OCI-LY7 (cell line): ENCODE results near the gene CTDSPL. TPM values are rescaled to one million over a fixed set of nuclear protein-coding genes. Genes with fewer than 3 reads are reported as not detected.

Experiments used
- BruUV-seq: library from RNA; stranded (reverse); fragments of 400-500 nt; replicated peaks from 2 replicates; lab custom pipeline; 2021; lab: Mats Ljungman, UMichigan
- CTCF ChIA-PET: fragments of 300-600 bp; sonication (Branson Sonifier 250); formaldehyde crosslinking; loops from one replicate; lab custom pipeline; 2022; ENCODE audit warnings: antibody characterized with exemption; ENCODE audit not compliant: unreplicated experiment; lab: Charles Lee
- POLR2A ChIA-PET: fragments of 300-600 bp; sonication (Branson Sonifier 250); formaldehyde crosslinking; loops from one replicate; lab custom pipeline; 2022; ENCODE audit warnings: antibody characterized with exemption; lab: Charles Lee
- DNase-seq: peaks from one replicate; pipeline ENCODE4 v3.0.0-alpha.2; 2015; ENCODE audit warnings: low spot score
- H2AFZ ChIP-seq: fragments of 200-600 bp; sonication (generic), shearing (Covaris generic); 2 replicates; pipeline ENCODE4 v1.6.1; 2014; ENCODE audit warnings: mild to moderate bottlenecking, antibody characterized with exemption, low read length, moderate library complexity
- H3K27ac ChIP-seq: fragments of 200-600 bp; sonication (generic); 2 replicates; pipeline ENCODE4 v1.5.1; 2014; ENCODE audit warnings: mixed run types, low read depth, mild to moderate bottlenecking, moderate library complexity, low read length, inconsistent platforms; ENCODE audit not compliant: poor library complexity, severe bottlenecking
- H3K36me3 ChIP-seq: fragments of 200-600 bp; sonication (generic); 2 replicates; pipeline ENCODE4 v1.6.1; 2014; ENCODE audit warnings: mild to moderate bottlenecking, antibody characterized with exemption, low read length, moderate library complexity, mixed read lengths; ENCODE audit not compliant: insufficient read depth
- H3K4me1 ChIP-seq: fragments of 200-600 bp; sonication (generic); 2 replicates; pipeline ENCODE4 v1.5.1; 2014; ENCODE audit warnings: mild to moderate bottlenecking, low read length; ENCODE audit not compliant: insufficient read depth, poor library complexity, severe bottlenecking
- H3K4me2 ChIP-seq: fragments of 200-600 bp; sonication (generic); 2 replicates; pipeline ENCODE4 v1.6.1; 2014; ENCODE audit warnings: mild to moderate bottlenecking, low read length
- H3K4me3 ChIP-seq: fragments of 200-600 bp; sonication (generic); 2 replicates; pipeline ENCODE4 v1.5.1; 2014; ENCODE audit warnings: mild to moderate bottlenecking, low read depth, low read length; ENCODE audit not compliant: poor library complexity, severe bottlenecking
- H3K79me2 ChIP-seq: fragments of 200-600 bp; sonication (generic); 2 replicates; pipeline ENCODE4 v1.6.1; 2016; ENCODE audit warnings: low read depth, mild to moderate bottlenecking, low read length, moderate library complexity, mixed read lengths; ENCODE audit not compliant: insufficient read depth
- H3K9me2 ChIP-seq: fragments of 200-600 bp; sonication (generic); 2 replicates; pipeline ENCODE4 v1.6.1; 2016; ENCODE audit warnings: mild to moderate bottlenecking, low read length, mixed read lengths; ENCODE audit not compliant: insufficient read depth
- H3K9me3 ChIP-seq: fragments of 200-600 bp; sonication (generic); 2 replicates; pipeline ENCODE4 v1.6.1; 2014; ENCODE audit warnings: mild to moderate bottlenecking, mixed run types, low read length, mixed read lengths
- H4K20me1 ChIP-seq: fragments of 200-600 bp; sonication (generic); 2 replicates; pipeline ENCODE4 v1.6.1; 2014; ENCODE audit warnings: mild to moderate bottlenecking, antibody characterized with exemption, low read length, moderate library complexity, mixed read lengths; ENCODE audit not compliant: insufficient read depth
- EZH2phosphoT487 ChIP-seq: fragments of 200-600 bp; sonication (generic); IDR thresholded peaks from 2 replicates; pipeline ENCODE4 v1.6.1; 2018; ENCODE audit warnings: low read depth, borderline replicate concordance, mild to moderate bottlenecking, mixed run types, antibody characterized with exemption, low read length, moderate library complexity, mixed read lengths
- intact Hi-C: fragments of 100-400 bp; cut with micrococcal nuclease; formaldehyde crosslinking; loops from one replicate; pipeline ENCODE4 v1.10.0; 2022; ENCODE audit not compliant: unreplicated experiment
- total RNA-seq, 2 experiments: library from RNA; depleted of rRNA in 1 of 2; stranded (reverse); fragments of >200 nt in 1 of 2; shearing (Covaris generic) in 1 of 2; gene quantifications; 2 replicates each; pipeline ENCODE4 v1.2.3, GENCODE V29; 2014 to 2022
- TF ChIP-seq, protein P1 (sequence below): fragments of 200-600 bp; sonication (generic); conservative IDR thresholded peaks from 2 replicates; pipeline ENCODE4 v1.5.1; 2014; ENCODE audit warnings: mild to moderate bottlenecking, antibody characterized with exemption, low read length, moderate library complexity, mixed read lengths

CTDSPL gene
- total RNA-seq, 2 experiments from 2014 or later = 0.38 TPM; not detected in 1

DNA sequence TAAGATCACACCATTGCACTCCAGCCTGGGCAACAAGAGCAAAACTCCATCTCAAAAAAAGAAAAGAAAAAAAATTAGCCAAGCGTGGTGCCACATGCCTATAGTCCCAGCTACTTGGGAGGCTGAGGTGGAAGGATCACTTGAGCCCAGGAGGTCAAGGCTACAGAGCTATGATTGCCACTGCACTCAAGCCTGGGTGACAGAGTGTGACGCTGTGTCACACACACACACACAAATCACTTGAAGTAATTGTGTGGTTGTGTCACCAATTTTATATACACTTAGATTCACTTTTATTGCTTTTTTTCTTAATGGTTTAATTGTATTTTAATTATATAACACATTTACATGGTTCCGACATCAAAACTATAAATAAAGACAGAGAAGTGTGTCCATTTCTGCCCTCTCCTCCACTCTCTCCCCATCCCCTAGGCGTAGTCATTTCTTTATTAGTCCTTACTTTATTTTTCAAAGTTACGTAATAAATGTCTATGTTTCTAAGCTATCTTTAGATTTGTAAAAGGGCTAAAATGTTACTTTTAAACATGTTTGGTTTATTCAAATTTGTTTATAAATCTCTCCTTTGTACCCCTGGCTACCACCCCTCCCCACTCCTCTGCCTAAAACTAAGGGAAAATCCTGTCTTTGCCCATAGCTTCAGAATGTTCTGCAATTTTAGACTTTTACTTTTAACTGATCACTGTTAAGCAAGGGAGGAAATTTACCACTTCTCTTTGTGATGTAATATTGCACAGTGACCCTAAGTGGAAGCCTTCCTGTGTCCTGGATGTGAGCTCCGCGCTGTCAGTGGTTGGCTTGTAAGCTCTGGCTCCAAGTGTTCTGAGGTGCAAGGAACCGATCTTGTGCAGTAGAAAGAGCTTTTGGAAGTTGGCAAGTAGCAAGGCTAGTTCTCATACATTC, 118.1 kb downstream of the CTDSPL start:
- Histone ChIP-seq H3K4me3 (no peak overlapping the region), H3K4me1 (peaks cover 3% of the 10 kb centered on the region), H3K36me3 (no peaks in the 10 kb centered on the region), H3K9me3 (no peaks in the 10 kb centered on the region), H2AFZ (no peak overlapping the region), H3K4me2 (no peak overlapping the region), H4K20me1 (no peaks in the 10 kb centered on the region), H3K27ac (no peak overlapping the region), H3K9me2 (no peaks in the 10 kb centered on the region), H3K79me2 (no peaks in the 10 kb centered on the region)
- TF ChIP-seq, protein P1, sequence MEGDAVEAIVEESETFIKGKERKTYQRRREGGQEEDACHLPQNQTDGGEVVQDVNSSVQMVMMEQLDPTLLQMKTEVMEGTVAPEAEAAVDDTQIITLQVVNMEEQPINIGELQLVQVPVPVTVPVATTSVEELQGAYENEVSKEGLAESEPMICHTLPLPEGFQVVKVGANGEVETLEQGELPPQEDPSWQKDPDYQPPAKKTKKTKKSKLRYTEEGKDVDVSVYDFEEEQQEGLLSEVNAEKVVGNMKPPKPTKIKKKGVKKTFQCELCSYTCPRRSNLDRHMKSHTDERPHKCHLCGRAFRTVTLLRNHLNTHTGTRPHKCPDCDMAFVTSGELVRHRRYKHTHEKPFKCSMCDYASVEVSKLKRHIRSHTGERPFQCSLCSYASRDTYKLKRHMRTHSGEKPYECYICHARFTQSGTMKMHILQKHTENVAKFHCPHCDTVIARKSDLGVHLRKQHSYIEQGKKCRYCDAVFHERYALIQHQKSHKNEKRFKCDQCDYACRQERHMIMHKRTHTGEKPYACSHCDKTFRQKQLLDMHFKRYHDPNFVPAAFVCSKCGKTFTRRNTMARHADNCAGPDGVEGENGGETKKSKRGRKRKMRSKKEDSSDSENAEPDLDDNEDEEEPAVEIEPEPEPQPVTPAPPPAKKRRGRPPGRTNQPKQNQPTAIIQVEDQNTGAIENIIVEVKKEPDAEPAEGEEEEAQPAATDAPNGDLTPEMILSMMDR = no peak
- TF ChIP-seq EZH2phosphoT487 = no peak
- no TSS peak for BruUV-seq
- ChIA-PET CTCF (interaction anchor here (0.6 kb wide), 1 partner anchor 1004 kb away, joined by 3 read pairs; no protein-coding TSS in a partner anchor), POLR2A (interaction anchor here (0.6 to 0.8 kb wide), 2 partner anchors 84 to 294 kb away, joined by 3 to 4 read pairs; no protein-coding TSS in a partner anchor)
- DNase-seq = no peak
- intact Hi-C loops = no loop called here

- Histone ChIP-seq H3K36me3 (no peaks in the 10 kb centered on the region), H2AFZ (no peak overlapping the region), H3K4me1 (peaks cover 3% of the 10 kb centered on the region), H3K27ac (no peak overlapping the region), H3K4me3 (no peak overlapping the region), H3K4me2 (no peak overlapping the region), H4K20me1 (no peaks in the 10 kb centered on the region), H3K9me2 (no peaks in the 10 kb centered on the region), H3K79me2 (no peaks in the 10 kb centered on the region), H3K9me3 (no peaks in the 10 kb centered on the region)
- DNase-seq = no peak
- POLR2A ChIA-PET = interaction anchor here (0.6 kb wide), 1 partner anchor 22 kb away, joined by 3 read pairs; no protein-coding TSS in a partner anchor
- CTCF ChIA-PET = no interaction called here
- intact Hi-C loops = no loop called here
- no TSS peak for BruUV-seq
- TF ChIP-seq, protein P1 = no peak
- no peak for TF ChIP-seq EZH2phosphoT487
These were observed 119.0 kb downstream of the CTDSPL start for GRCh38 chr3:37980462-37981347.
